DMS79 treated with DMSO at 0.1 percent for 48 hours (cell line): ENCODE data around the gene PLD4.
"Not testable (repeated sequence)": the region's sequence is repeated elsewhere in the genome, so short reads cannot be mapped to it uniquely, and the experiment has no call there.

Experiments
- DNase-seq: peaks from one replicate; lab custom pipeline; 2025; lab: John Stamatoyannopoulos, UW

Gene PLD4

GRCh38 chr14:104898870-104899510, 25.7 kb upstream of the PLD4 start:
- no peak for DNase-seq

GRCh38 chr14:104899781-104900180, 24.9 kb upstream of the PLD4 start:
- DNase-seq: no peak

- no peak for DNase-seq
Measured at GRCh38 chr14:104900639-104901512, 23.8 kb upstream of the PLD4 start.

GRCh38 chr14:104903990-104904389, 20.7 kb upstream of the PLD4 start:
- no peak for DNase-seq

- DNase-seq: peak; percentile 17
Measured at GRCh38 chr14:104904650-104905578, 19.8 kb upstream of the PLD4 start.

- not testable (repeated sequence) for DNase-seq
Measured at GRCh38 chr14:104905579-104905933, 19.1 kb upstream of the PLD4 start.

- peak; percentile 53 for DNase-seq
Measured at GRCh38 chr14:104908303-104908702, 16.4 kb upstream of the PLD4 start.

- DNase-seq: no peak
Measured at GRCh38 chr14:104912053-104912452, 12.6 kb upstream of the PLD4 start.

GRCh38 chr14:104913435-104913834, 11.2 kb upstream of the PLD4 start:
- DNase-seq: peak; percentile 96

GRCh38 chr14:104917116-104917515, 7.6 kb upstream of the PLD4 start:
- no peak for DNase-seq

- DNase-seq: no peak
Measured at GRCh38 chr14:104917993-104918392, 6.7 kb upstream of the PLD4 start.

- not testable (repeated sequence) for DNase-seq
Measured at GRCh38 chr14:104919152-104919992, 5.3 kb upstream of the PLD4 start.

- no peak for DNase-seq
Measured at GRCh38 chr14:104919993-104920315, 4.7 kb upstream of the PLD4 start.

- no peak for DNase-seq
Measured at GRCh38 chr14:104923640-104924420, 849 bp upstream of the PLD4 start.

- DNase-seq: no peak
Measured at GRCh38 chr14:104925214-104925854, 655 bp downstream of the PLD4 start.

GRCh38 chr14:104925855-104926609, 1.4 kb downstream of the PLD4 start:
- DNase-seq: no peak

GRCh38 chr14:104926619-104927431, 2.1 kb downstream of the PLD4 start:
- DNase-seq: no peak

- DNase-seq: no peak
Measured at GRCh38 chr14:104927432-104927816, 2.7 kb downstream of the PLD4 start.

GRCh38 chr14:104927901-104928300, 3.2 kb downstream of the PLD4 start:
- DNase-seq: no peak
